ENCODE results near the gene TMEM150B.

DNA sequence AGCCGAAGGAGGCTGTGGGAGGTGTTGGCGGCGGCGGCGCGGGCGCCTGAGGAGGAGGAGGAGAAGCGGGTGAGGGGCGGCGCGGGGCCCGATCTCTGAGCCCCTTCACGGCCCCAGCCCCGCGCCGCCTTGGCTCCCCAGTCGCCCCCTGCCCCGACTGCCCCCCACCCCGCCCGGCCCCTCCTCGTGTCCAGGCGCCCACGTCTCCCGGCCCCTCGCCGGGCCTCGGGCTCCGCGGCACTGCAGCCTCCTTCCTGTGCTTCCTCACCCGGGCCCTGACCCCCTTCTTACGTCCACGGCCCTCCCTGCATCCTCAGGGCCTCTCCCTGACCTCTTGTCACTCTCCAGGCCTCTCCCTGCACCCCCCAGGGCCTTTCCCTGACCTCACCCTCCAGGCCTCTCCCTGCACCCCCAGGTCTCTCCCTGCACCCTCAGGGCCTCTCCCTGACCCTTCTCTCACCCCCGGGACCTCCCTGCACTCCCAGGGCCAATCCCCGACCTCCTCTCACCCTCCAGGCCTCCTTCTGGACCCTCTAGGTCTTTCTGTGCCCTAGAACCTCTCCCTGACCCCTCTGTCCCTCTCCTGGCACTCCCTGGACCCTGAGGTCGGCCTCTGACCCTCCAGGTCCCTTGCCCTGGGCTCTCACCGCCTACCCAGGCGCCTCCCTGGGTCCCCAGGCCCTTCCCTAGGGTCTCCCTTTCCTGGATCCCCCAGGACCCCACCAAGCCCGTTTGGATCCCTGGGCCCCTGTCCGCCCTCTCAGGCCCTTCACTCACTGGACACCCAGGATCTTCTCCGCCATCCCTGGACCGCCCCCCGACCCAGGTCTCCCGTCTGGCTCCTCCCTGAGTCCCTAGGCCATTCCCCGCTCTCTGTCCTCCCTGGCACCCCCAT, 15.0 kb upstream of the TMEM150B start:
- TF ChIP-seq ZNF274 (IDR thresholded peaks at IDR 0.05; ENCODE audit: low read depth, low read length) (no peak), YY1 (IDR thresholded peaks at IDR 0.05; ENCODE audit: insufficient read depth, insufficient read length) (no peak)

Measured in NT2/D1 (cell line).